Upper lobe of right lung (tissue), 1 donor: ENCODE data around the gene MARCKS. TPM values are rescaled to one million over a fixed set of nuclear protein-coding genes. Genes with fewer than 3 reads are reported as not detected.

Experiments
- ATAC-seq: fragments of 200-7000 bp; cut with Tn5 transposase; one replicate; pipeline ENCODE4 v1.9.1; 2020; ENCODE audit warnings: mild to moderate bottlenecking, moderate library complexity
- DNase-seq: peaks from one replicate; pipeline ENCODE4 v3.0.0-alpha.2; 2020
- H3K27ac ChIP-seq: fragments of 200-600 bp; one replicate; pipeline ENCODE4 v1.8.0; 2022
- H3K27me3 ChIP-seq: fragments of 200-600 bp; one replicate; pipeline ENCODE4 v1.8.0; 2022; ENCODE audit warnings: mild to moderate bottlenecking
- H3K36me3 ChIP-seq: fragments of 200-600 bp; one replicate; pipeline ENCODE4 v1.8.0; 2022
- H3K4me1 ChIP-seq: fragments of 200-600 bp; one replicate; pipeline ENCODE4 v1.8.0; 2022
- H3K4me3 ChIP-seq: fragments of 200-600 bp; one replicate; pipeline ENCODE4 v1.8.0; 2022; ENCODE audit warnings: mild to moderate bottlenecking
- H3K9me3 ChIP-seq: fragments of 200-600 bp; one replicate; pipeline ENCODE4 v1.8.0; 2022
- intact Hi-C: fragments of 100-400 bp; cut with DNase I; formaldehyde crosslinking; loops from one replicate; pipeline ENCODE4 v1.11.0; 2022
- total RNA-seq: library from RNA; stranded (reverse); fragmentation: NEBNext Ultra II Directional; extraction: Animal tissue kit (Norgen Biotek cat#: 25700); gene quantifications from one replicate; pipeline ENCODE4 v1.2.1, GENCODE V29; 2021
- TF ChIP-seq, protein P1 (sequence below): fragments of 200-600 bp; IDR thresholded peaks from one replicate; pipeline ENCODE4 v1.8.0; 2022; ENCODE audit warnings: antibody characterized with exemption
- donor health status: DM: no; HTN: yes; CAD: no; lungs with severe emphysema.

Gene MARCKS
- total RNA-seq, 1 donor from 2014 or later: 73.4 TPM

DNA sequence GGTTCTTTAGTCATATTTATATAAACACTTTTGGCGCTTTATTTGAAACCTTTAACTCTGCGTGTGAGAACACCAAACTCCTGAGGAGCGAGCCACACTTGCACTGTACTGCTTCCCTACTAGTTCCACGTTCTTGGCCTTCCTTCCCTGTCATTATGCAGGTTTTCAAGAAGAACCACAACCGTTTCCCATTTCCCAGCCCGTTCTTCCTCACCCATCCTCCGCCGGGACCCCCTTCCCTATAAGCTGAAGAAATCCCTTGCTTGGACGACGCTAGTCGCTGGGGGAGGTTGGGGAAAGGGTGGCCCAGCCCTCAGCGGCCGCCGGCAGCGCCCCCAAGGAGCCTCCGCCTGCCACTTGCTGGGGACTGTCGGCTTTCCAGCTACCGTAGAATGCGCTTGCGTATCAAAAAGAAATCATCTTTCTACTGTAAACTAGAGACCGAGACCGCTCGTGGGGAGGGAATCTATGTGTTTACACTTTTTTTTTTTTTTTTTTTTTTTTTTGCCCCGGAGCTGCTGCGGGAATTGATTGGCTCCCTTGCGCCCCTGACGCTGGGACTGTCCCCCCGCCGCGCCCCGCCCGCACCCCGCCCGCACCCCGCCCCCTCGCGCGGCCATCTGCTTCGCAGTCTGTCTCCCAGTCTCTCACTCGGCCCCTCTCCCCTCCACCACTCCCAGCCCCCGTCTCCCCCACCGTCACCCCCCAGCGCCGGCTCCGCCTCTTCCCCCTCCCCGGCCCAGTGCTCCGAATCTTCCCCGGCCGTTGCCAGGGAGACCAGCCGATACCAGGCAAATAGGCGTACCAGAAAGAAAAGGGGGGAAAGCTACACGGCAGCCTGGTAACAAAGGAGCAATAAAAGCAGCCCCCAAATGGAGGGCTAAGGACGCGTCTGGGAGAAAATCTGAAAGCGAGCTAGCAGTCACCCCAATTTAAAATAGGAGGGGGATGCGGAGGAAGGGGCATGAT, 2.3 kb upstream of the MARCKS start:
- Histone ChIP-seq H3K36me3 (no peaks in the 10 kb centered on the region), H3K27me3 (peaks cover 4% of the 10 kb centered on the region), H3K4me1 (no peaks in the 10 kb centered on the region), H3K27ac (peak overlapping the region; percentile 82), H3K4me3 (peak overlapping the region; percentile 78), H3K9me3 (no peaks in the 10 kb centered on the region)
- TF ChIP-seq, protein P1, sequence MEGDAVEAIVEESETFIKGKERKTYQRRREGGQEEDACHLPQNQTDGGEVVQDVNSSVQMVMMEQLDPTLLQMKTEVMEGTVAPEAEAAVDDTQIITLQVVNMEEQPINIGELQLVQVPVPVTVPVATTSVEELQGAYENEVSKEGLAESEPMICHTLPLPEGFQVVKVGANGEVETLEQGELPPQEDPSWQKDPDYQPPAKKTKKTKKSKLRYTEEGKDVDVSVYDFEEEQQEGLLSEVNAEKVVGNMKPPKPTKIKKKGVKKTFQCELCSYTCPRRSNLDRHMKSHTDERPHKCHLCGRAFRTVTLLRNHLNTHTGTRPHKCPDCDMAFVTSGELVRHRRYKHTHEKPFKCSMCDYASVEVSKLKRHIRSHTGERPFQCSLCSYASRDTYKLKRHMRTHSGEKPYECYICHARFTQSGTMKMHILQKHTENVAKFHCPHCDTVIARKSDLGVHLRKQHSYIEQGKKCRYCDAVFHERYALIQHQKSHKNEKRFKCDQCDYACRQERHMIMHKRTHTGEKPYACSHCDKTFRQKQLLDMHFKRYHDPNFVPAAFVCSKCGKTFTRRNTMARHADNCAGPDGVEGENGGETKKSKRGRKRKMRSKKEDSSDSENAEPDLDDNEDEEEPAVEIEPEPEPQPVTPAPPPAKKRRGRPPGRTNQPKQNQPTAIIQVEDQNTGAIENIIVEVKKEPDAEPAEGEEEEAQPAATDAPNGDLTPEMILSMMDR: no peak
- DNase-seq (peak; percentile 77), ATAC-seq (peak; percentile 30)
- intact Hi-C loops: no loop called here

DNA sequence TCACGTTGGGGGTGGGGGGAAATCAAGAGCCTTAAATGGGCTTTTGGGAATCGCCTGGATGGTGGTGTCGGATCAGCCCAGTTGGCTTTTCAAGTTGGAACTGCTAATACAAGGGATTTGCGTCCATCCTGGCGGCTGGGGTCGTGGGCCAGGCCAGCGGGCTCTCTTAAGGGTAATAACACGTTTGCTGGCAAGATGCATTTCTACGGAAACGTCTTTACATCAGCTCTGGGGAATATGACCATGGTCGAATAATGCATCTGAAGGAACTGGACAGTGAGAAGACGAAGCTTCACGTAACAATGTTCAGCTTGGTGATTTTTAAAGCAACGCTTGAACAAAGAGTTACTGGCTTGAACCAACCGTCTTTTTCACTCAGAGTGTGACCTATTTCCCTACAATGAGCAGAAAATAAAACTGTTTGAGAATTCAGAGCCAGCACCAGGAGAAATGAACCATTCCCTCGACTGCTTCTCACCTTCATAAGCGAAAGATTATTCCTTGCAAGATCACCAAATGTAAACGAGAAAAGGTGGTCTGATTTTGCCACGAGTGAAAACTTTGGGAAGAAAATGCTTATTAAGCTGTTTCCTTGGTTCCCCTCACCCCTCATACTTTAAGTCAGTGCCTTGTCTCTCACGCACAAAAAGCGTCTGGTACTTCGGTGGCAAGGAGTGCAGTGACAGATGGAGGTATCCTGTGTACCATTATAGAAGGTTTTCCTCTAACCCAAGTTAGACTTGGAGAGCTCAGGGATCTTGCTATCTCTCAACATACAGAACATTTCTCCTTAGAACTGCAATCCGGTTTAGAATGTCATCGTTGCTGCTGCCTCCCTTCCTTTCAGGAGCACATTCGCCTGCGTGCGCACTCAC, 1.4 kb upstream of the MARCKS start:
- peak overlapping the region; percentile 82 for H3K27ac ChIP-seq
- no peak for ATAC-seq
- no peak for DNase-seq
- no peaks in the 10 kb centered on the region for H3K36me3 ChIP-seq
- TF ChIP-seq, protein P1: no peak
- no peaks in the 10 kb centered on the region for H3K9me3 ChIP-seq
- peaks cover 4% of the 10 kb centered on the region for H3K27me3 ChIP-seq
- peak overlapping the region; percentile 78 for H3K4me3 ChIP-seq
- intact Hi-C loops: no loop called here
- no peaks in the 10 kb centered on the region for H3K4me1 ChIP-seq

DNA sequence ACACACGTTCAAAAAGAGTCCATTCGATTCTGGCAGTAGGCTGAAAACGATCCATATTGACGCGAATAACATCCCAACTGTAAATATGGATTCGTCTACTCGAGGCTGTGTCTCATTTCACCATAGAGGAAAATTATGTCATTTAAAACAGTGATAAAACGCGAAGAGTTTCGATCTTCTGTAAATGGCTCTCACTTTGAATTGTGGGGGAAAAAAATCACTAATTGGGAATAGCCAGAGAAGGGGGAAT, 845 bp upstream of the MARCKS start:
- Histone ChIP-seq H3K27ac (peak overlapping the region; percentile 82), H3K36me3 (no peaks in the 10 kb centered on the region), H3K4me3 (peak overlapping the region; percentile 78), H3K4me1 (no peaks in the 10 kb centered on the region), H3K9me3 (no peaks in the 10 kb centered on the region), H3K27me3 (peaks cover 4% of the 10 kb centered on the region)
- TF ChIP-seq, protein P1: no peak
- DNase-seq: no peak
- no peak for ATAC-seq
- intact Hi-C loops: no loop called here

DNA sequence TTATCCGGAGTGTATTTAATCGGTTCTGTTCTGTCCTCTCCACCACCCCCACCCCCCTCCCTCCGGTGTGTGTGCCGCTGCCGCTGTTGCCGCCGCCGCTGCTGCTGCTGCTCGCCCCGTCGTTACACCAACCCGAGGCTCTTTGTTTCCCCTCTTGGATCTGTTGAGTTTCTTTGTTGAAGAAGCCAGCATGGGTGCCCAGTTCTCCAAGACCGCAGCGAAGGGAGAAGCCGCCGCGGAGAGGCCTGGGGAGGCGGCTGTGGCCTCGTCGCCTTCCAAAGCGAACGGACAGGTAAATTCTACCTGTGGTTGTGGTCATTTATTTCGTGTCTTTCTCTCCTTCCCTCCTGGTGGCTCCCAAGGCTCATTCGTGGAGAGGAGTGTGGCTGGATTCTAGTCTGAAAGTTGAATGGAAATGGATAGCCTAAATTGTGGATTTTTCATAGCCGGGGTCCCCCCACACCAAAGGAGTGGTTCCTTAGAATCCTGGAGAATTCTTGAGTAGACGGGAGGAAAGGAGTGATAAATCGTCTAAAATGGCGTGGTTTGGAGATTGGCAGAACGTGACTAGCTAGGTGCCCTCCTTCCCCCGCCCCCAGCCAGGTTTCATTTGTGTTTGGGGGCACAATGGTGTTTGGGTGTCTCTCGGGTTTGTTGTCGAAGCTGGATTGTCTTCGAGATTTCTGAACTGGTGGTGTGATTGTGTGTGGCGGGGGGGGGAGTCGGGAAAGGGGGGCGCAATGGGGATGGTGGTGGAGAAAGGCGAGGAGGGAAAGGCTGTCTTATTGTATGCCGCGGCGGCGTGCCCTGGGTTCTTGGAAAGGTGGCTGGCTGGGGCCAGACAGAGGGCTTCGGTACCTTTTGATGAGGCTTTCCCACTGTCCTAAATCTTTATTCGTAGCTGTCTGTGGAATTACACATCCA, 673 bp downstream of the MARCKS start:
- TF ChIP-seq, protein P1: no peak
- no peak for ATAC-seq
- no peaks in the 10 kb centered on the region for H3K36me3 ChIP-seq
- H3K27me3 ChIP-seq: peaks cover 4% of the 10 kb centered on the region
- intact Hi-C loops: no loop called here
- H3K4me3 ChIP-seq: peak overlapping the region; percentile 78
- peak; percentile 65 for DNase-seq
- H3K9me3 ChIP-seq: no peaks in the 10 kb centered on the region
- no peaks in the 10 kb centered on the region for H3K4me1 ChIP-seq
- peak overlapping the region; percentile 94 for H3K27ac ChIP-seq
